ENCODE data around the gene TMEM140.
"Not testable (repeated sequence)": the region's sequence is repeated elsewhere in the genome, so short reads cannot be mapped to it uniquely, and the experiment has no call there.

TMEM140 gene

GRCh38 chr7:135194494-135195095, 46.7 kb downstream of the TMEM140 start:
- no peak for DNase-seq

- DNase-seq = no peak
Measured at GRCh38 chr7:135195156-135195555, 47.3 kb downstream of the TMEM140 start.

GRCh38 chr7:135195968-135196629, 48.2 kb downstream of the TMEM140 start:
- no peak for DNase-seq

DNA sequence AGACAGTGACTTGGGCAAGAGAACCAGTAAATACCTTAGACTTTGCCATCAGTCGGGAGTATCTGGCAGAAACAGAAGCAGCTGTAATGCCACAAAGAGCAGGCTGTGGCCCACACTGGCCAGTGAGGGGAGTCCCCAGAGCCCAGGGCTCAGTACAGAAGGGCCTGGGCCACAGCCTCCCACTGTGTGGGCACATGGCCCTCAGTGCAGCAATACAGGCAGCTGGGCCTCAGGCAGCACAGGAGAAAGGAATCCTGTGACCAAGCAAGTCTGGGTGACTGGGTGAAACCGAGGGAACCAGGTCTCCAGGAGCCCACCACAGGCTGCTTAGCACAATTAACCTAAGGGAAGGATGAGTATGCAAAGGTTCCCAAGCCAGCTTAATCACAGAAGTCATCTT, 49.5 kb downstream of the TMEM140 start:
- no peak for DNase-seq

- no peak for DNase-seq
Measured at GRCh38 chr7:135197906-135198655, 50.2 kb downstream of the TMEM140 start.

- no peak for DNase-seq
Measured at GRCh38 chr7:135199439-135199838, 51.6 kb downstream of the TMEM140 start.

DNA sequence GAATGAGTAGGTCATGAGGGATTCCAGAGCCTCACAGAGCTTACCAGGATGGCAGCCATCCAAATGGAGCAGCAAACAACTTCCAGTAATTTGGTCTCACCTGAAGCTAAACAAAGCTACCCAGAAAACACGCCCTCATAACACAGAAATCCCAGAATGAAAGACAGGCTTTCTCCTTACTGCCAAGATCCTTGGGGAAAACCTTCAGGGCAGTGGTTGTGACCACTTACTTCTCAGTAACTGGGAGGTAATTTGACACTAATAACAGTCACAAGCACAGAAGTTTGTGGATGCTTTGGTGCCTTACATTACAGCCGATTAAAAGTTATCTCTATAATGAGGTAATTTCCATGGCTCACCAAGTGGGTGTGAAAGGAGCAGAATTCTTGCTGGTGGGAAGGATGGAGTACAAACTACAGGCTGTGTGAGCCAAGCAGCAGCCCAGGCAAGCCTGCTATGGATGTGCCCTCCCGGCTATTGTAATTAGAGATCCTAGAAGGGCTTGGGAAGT, 53.0 kb downstream of the TMEM140 start:
- no peak for DNase-seq

DNA sequence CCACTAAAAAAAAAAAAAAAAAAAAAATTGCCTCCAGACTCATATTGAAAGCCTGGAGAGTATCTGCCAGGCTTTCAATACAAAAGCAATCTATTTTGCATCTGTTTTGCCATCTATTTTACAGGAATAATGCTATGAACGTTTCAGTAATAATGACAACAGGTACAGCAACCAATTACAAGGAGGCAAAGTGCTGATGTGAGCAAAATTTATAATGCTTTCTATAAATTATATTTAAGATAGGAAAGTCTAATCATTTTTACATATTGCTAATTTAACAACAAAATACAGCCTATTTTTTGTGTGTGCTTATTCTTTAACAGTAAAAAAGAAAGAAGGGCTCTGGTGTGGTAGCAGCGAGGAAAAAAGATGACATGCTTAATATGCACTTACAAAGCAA, 53.5 kb downstream of the TMEM140 start:
- DNase-seq = no peak

DNA sequence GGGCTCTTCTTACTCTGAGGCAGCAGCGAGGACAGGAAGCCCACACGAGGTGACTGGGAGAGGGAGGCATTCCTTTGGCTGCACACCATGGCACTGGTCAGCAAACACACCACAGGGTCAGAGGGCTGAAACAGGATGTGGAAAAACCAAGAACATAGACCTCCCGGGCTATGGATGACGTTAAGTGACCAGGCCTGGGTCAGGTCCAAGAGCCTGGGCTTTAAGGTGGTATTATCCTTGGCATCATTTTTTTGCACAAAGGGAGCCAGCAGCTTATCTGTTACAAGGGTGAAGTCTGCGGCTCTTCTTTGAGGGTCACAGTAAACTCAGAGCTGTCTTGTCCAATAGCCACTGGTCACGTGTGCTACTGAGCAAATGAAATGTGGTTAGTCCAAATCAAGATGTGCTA, 56.5 kb downstream of the TMEM140 start:
- DNase-seq = no peak

GRCh38 chr7:135204876-135205275, 57.0 kb downstream of the TMEM140 start:
- DNase-seq = no peak

DNA sequence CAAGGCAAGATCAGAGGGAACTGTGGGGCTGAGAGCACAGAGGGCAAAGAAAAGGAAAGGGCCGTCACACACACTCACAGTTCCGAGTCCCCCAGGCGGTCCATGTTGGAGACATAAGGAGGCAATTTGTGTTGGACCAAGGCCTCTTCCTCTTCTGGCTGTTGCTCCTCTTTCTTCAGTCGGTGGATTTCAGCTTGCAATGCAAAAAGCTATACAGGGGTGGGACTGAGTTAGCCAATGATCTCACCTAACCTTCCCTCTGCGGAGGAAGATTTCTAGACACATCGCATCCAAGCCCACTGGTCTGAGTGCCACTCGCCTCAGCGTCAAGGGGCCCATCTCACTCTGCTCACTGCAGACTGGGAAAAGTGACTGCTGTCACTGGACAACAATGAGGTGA, 58.0 kb downstream of the TMEM140 start:
- no peak for DNase-seq

DNA sequence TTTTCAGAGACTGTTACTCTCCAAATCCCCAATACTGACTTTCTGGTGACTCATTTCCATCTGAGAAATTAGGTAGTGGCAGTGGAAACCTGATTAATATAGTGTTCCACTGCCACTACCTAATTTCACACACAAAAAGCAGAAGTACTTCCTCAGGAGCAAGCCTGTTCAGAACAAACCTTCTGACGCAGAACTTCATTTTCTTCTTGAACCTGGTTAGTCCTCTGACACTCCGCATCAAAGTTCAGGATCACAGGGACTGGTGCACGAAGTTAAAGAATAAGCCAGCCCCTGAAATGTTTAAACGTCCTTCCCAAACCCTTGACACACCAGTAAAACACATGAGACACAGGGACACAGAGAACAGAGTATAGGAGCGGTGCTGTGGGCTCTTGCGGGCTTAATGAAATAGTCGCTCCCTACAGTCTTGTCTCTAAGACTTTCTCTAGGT, 59.1 kb downstream of the TMEM140 start:
- no peak for DNase-seq

- peak; percentile 51 for DNase-seq
Measured at GRCh38 chr7:135207406-135208101, 59.7 kb downstream of the TMEM140 start.

DNA sequence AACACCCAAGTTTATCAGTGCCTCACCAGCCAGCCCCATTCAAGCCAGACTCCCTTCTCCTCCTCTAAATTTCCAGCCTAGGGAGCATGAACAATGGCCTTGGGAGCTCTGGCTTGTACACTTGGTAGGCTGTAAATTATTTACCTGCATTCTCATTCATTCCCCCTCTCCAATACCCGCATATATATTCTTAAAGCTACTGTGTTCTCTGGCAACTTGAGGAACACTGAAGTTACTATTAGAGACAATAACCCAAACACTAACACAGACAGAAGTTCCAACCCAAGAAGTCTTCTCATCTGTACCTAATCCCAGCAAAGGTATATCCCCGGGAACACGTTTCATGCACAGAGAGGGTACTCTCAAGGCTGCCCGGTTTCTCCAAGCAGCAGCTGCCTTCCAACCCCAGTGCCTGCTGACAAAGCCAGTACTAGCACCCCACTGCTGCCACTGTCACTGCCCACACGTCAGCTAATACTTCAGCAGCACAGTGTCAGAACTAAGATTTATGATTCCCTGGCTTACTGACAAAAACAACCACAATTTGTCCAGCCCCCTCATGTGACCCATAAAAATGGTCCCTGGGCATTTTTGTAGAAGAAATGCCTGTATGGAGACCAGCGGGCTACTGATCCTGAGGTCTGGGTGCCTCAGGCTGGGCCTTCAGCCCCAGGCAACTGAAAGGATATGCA, 60.4 kb downstream of the TMEM140 start:
- DNase-seq = peak; percentile 51

- DNase-seq = no peak
Measured at GRCh38 chr7:135209225-135209834, 61.5 kb downstream of the TMEM140 start.

DNA sequence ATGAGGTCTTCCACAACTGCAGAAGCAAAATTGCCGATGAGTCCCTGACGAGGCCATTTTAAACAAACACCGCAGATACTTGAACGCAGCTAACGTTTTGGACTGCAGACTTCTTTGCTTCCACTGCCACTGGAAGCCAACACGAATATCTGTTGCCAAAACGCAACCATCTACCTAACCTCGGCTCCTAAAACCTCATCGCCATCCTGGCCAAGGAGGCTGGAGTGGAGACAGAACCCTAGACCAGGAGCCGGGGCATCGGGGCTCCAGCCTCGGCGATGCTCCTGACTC, 63.0 kb downstream of the TMEM140 start:
- DNase-seq = no peak

GRCh38 chr7:135211179-135211945, 63.5 kb downstream of the TMEM140 start, which contains the start of gene WDR91:
Gene WDR91, minus strand, starts transcription at chr7:135211526. Its CDS starts 24 bp downstream, at chr7:135211502.
- peak; percentile 97 for DNase-seq

- DNase-seq = not testable (repeated sequence)
Measured at GRCh38 chr7:135211946-135212685, 64.2 kb downstream of the TMEM140 start.

DNA sequence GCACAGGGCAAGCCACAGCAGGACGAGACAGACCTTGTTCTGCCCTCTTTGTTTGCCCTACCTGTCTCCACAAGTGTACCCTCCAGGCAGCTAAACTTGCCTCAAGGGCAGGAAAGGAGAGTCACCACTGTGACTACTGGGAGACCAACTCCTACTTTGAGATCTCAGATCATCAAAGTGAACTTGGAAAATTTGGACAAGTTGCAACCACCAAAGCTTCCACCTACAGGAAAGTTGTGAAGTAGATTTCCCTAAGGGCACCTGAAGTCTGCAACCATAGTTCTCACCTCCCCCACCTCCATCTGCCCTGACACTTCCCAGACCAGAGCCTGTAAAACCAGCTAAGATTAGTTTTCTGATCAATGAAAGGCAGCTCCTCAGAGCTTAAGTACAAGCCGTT, 66.0 kb downstream of the TMEM140 start:
- no peak for DNase-seq

GRCh38 chr7:135215180-135215579, 67.3 kb downstream of the TMEM140 start:
- no peak for DNase-seq
